Spleen (tissue), 7 donors: ENCODE measurements around the gene THSD7A.

Source experiments
- POLR2A ChIP-seq, 3 donors: fragments of 450-650 bp; IDR thresholded peaks; one replicate each; pipeline ENCODE4 v1.5.1; 2017; ENCODE audit warnings: antibody characterized with exemption in 3 of 3, mild to moderate bottlenecking in 1 of 3
- POLR2AphosphoS5 ChIP-seq, 3 donors: sonication (generic); formaldehyde crosslinking; IDR thresholded peaks; one replicate each; pipeline ENCODE4 v1.5.1; 2017; ENCODE audit warnings: antibody characterized with exemption in 3 of 3
- TF ChIP-seq, protein P1 (sequence below), 11 experiments: fragments of 200-600 bp in 7 of 11; fragments of 450-650 bp in 4 of 11; sonication (generic) in 4 of 11; IDR thresholded peaks in 8 of 11; conservative IDR thresholded peaks in 3 of 11; 1 replicate in 7 of 11; 2 replicates in 4 of 11; pipeline versions ENCODE4 v1.4.0 to v1.8.0; 2016 to 2021; ENCODE audit warnings: antibody characterized with exemption in 11 of 11, inconsistent platforms in 4 of 11, mild to moderate bottlenecking in 1 of 11
- donor health status: DM: no; HTN: no; CAD: no; lungs with moderate emphysema.
- donor health status: DM: no; HTN: no; CAD: no.
- donor health status: DM: no; HTN: no; CAD: no.

DNA sequence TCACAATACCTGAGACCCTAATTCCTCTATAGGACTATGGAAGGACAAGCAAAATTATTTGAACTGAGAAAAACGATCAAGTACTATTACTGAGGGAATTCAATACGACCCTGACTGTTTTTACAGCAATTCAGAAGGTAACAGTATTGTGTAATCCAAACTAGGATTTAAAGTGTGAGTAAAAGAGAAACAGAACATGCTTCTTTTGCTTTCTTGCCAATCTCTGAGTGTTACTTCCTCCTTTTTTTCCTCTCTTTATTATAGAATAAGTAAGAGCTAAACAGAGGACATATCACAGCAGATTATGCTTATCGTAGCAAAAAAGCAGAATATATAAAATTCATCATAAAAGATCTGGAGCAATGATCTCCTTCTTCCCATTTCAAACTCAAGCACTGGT lies 292.1 kb downstream of the THSD7A start:
- TF ChIP-seq, protein P1, sequence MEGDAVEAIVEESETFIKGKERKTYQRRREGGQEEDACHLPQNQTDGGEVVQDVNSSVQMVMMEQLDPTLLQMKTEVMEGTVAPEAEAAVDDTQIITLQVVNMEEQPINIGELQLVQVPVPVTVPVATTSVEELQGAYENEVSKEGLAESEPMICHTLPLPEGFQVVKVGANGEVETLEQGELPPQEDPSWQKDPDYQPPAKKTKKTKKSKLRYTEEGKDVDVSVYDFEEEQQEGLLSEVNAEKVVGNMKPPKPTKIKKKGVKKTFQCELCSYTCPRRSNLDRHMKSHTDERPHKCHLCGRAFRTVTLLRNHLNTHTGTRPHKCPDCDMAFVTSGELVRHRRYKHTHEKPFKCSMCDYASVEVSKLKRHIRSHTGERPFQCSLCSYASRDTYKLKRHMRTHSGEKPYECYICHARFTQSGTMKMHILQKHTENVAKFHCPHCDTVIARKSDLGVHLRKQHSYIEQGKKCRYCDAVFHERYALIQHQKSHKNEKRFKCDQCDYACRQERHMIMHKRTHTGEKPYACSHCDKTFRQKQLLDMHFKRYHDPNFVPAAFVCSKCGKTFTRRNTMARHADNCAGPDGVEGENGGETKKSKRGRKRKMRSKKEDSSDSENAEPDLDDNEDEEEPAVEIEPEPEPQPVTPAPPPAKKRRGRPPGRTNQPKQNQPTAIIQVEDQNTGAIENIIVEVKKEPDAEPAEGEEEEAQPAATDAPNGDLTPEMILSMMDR (IDR thresholded peaks at IDR 0.05 in 8 of 11, conservative IDR thresholded peaks at IDR 0.05 in 3 of 11), result no peak
- TF ChIP-seq POLR2AphosphoS5 (IDR thresholded peaks at IDR 0.05) (no peak), POLR2A (IDR thresholded peaks at IDR 0.05) (no peak)
